ENCODE measurements around the gene EXD2. TPM values are rescaled to one million over a fixed set of nuclear protein-coding genes. Genes with fewer than 3 reads are reported as not detected.

EXD2 gene
- polyA plus RNA-seq, 1 donor, result 35.6 TPM

GRCh38 chr14:69247676-69248440 lies 56.6 kb downstream of the EXD2 start:
- DNase-seq, result no peak

DNA sequence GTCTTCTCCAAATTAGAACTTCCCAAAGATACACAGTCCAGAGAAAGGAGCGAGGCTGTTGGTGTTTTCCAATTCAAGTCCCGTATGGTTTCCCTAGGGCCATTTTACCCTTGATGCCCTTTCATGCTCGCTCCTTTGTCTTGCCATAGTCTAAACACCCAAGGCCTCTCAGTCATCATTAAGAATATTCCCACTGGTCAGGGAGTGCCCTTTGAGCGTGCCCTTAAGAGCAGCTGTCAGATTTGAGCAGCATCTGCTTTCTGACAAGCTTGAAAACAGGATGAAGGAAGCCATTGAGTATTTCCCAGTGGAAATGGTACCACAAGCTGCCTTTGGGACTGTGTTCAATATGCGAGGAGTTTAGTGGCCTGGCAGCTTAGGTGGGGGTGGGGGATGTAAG lies 58.3 kb downstream of the EXD2 start:
- DNase-seq, result no peak

DNA sequence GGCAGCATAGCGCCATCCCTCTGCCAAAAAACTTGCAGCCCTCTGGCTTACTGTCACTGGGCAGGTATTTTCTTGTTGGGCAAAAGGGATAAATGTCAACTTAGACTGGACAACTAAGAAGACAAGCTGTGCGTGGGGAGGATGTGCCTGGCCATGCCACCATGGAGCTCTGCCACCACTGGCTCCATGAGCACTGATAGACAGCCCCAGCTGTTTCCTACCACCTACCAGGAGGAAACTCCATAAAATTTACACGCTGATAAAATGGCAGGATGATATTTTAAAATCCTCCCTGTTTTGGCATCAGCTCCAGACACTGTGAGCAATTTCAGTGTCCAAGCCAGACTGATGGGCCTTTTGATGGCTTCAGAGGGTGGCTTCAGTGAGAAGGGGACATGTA lies 61.6 kb downstream of the EXD2 start:
- DNase-seq, result no peak

DNA sequence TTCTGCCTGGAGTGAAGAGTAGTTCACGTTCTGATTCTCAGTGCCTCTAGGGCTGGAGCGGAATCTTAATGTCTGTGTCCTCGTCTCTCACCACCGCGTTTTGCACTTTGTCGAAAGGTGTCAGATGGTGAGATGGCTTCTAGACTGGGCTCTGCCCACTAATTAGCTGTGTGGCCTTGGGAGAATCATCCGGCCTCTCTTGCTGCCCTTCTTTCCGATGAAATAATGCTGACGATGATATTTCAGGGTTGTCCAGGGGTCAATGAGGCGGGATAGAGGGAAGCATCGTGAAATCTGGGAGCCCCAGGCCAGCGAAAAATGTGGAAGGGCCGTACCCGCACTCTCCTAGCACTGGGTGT lies 67.8 kb downstream of the EXD2 start:
- no peak for DNase-seq

DNA sequence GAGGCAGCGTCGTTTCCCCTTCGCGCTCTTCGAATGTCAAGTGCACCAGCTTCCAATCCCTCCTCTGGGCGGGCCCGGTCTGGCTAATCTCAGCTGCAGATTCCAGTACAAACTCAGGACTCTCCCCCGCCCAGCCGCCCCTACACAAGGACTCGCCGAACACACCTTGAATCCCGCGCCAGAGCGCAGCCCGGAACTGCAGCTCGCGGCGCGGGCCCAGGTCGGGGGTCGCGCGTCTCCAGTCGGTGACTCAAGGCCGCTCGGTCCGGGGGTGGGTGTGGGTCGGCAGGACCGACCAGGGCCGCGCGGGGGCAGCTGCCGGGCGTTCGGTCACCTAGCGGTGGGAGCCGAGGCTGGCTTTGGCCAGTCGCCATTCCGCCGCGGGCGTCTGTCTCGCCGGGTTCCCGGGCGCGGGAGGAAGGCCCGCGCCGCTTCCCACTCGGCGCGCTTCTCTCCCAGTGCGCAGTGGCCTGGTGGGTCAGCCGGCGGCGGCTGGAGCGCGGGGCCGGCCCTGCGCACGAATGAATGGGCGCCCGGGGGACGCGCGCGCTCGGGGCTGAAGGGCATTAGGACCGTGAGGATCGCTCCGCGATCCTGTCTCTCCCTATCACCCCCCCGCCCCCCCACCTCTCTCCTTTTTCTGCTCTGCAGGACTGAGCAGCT lies 68.4 kb downstream of the EXD2 start, which contains the start of gene GALNT16:
Gene GALNT16, plus strand, starts transcription at position 632 of the 663 bp plus-strand sequence. CDS start 133 bp downstream, outside the sequence.
- DNase-seq, result peak; percentile 33

DNA sequence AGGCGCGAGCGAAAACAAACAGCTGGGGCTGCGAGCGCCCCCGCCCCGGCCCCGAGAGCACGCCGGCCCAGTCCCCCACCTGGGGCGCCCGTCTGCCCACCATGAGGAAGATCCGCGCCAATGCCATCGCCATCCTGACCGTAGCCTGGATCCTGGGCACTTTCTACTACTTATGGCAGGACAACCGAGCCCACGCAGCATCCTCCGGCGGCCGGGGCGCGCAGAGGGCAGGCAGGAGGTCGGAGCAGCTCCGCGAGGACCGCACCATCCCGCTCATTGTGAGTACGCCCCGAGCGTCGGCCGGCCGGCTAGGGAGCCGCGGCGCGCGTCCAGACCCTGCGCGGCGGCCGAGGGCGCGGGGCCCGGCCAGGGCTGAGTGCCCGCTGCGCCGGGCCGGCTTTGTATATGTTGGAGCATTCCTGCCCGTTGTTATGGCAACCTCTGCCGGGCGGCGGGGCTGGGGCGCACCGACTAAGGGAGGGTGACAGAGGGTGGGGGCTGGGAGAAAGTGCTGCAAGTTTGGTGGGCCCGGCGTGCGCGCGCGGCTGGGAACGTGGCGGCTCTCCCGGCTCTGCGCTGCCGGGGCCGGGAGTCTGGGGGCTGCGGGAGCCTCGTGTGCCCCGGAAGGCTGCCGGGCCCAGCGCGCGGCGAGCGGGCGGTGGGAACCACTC lies 69.0 kb downstream of the EXD2 start:
- peak; percentile 19 for DNase-seq

DNA sequence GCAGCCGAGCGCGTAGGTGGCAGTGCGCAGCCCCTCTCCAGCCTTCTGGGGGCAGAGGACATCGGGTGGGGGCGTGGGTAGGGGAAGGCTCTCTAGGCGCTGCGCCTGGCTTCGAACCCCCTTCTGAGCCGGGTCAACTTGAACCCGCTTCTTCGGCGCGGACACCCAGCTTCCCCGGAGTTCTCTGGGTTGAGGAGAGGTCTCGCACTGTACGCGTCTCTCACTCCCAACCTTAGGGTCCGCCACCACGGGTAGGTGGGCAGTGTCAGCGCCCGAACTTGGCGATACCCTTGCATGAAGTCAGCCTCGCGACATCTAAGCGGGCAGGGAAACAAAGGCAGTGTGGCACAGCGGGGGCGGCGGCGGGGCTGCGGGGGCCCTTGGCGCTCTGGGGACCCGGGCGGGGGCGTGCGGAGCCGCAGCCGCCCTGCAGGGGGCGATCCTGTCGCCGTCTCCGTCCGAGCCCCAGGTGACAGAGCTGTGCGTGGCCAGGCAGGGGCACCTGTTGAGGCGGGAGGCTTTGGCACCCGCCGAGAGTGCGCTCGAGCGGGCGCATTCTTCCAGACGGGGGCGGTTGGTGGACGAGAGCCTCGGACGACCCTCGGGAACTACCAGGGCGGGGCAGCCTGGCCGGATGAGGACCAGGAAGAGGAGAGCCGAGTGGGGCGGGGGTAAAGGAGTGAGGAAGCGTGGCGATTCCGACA lies 69.7 kb downstream of the EXD2 start:
- peak; percentile 19 for DNase-seq

GRCh38 chr14:69261761-69262331 lies 70.5 kb downstream of the EXD2 start:
- no peak for DNase-seq

DNA sequence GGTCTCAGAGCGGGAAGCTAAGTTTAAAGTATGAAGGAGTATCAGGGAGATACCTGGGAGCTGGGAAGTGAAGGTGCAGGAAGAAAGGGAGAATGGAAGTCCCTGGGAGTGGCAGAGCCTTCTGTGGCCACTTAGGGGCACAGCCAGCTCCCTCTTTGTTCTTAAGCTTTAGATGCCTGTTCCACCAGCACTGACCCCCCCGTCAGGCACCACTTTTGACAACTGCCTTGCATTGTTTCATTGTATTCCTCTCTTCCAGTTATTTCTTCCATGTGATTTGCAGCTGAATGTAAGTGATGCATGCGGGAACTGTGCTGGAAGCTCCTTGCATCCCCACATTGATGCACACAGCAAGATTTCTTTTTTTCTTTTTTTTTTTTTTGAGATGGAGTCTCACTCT lies 71.2 kb downstream of the EXD2 start:
- no peak for DNase-seq

DNA sequence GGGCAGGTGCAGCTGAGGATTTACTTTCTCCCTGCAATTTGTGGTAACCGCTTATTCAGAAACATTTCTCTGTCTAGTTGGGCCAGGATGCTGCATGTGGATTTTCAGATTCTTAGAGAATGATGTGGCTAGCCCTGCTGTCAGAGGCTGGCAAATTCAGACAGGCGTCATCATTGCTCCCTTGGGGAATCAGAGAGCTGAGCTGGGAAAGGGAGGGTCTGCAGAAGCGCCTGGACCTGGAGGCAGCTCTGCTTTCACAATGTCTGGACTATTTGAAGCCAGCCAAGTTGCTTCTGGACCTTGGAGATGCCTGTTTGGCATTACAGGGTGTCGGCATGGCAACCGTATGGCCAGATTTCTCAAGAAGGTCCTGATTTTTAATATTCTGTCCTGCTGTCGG lies 72.1 kb downstream of the EXD2 start:
- DNase-seq, result no peak

DNA sequence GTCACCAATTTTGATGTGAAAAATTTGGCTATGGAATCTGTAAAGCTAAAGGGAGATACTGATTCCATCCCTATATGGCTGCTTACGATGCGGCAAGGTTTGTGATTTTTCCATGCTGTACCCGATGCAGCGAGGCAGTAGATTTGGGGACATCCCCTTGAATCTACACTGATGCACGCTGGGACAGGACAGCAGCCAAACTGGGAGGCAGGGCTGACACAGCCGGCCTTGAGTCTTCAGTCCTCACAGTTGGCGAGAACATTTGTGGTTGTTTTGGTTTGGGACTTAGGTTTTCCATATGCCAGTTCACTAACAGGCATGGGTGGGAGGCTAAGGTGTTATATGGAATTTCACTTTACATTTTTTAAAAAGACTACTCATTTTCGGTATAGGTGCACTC lies 72.5 kb downstream of the EXD2 start:
- DNase-seq, result no peak

DNA sequence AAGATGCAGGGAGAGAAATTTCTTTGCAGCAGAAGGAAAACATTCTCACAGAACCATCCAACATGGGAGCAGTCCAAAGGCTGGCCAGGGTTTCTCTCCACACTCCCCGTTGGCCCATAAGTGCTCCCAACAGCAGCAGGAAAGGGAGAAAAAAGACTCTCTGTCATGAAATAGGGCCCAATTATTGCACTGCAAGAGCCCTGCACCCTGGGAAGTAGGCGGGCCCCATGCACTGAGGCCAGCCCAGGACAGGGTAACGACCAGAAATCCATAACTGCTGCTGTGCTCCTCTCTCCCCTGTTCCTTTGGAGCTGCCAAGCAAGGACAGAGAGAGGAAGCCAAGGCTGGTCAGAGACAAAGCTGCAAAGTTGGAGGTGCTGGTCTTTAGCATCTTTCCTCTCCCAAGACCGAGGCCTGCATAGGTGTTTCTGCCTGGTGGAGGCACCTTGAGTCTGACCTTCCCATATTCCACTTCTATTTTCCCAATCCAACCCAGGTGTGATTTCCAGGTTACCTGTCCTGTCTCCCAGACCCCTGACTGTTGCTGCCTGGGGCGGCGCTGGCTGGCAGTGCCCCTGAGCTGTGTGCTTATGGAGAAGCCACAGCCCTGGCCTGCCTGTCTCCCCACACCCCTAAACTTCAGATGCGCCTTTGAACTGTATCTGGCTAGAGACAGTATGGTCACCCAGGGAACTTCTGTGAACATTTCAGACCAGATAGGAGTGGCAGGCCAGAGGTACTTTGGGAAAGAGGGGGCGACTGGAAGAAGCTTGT lies 75.5 kb downstream of the EXD2 start:
- no peak for DNase-seq

DNA sequence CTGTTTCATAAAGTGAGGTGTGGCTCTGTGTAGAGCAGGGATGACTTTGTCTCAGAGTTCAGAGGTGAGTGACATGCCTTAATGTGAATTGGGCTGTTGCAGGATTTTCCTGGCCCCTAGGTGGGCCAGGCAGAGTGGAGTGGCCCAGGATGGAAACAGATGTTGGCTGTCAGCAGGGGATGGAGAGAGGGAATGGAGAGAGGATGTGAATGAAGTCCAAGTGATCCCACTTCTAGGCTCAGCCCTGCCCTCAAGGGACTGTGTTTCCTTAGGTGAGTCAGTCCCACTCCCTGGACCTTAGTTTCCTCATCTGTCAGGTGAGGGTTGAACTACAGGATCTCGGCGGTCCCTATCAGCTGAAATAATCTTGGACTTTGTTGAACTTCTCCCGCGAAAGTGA lies 76.2 kb downstream of the EXD2 start:
- no peak for DNase-seq

- DNase-seq, result no peak
Observed at GRCh38 chr14:69268223-69268622, 76.9 kb downstream of the EXD2 start.

- no peak for DNase-seq
Observed at GRCh38 chr14:69268763-69269162, 77.5 kb downstream of the EXD2 start.

- no peak for DNase-seq
Observed at GRCh38 chr14:69269381-69269780, 78.1 kb downstream of the EXD2 start.

DNA sequence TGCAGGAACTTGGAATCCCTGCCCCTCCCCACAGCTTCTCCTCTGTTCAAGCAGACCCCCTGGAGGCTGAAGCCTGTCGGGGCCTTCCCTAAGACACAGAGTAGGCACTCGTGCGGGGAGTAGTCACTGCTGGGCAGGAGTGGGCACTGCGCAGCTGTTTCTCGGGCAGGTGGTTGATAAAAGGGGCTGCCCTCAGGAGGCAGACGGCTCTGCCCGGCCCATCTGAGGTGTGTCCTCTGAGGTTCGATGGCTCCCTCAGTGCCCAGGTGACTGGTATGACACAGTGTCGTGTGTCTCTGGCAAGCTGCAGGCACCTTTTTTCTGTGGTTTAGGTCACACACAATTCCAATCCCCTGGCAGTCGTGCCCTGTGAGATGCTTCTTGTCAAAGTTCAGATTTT lies 78.8 kb downstream of the EXD2 start:
- no peak for DNase-seq

DNA sequence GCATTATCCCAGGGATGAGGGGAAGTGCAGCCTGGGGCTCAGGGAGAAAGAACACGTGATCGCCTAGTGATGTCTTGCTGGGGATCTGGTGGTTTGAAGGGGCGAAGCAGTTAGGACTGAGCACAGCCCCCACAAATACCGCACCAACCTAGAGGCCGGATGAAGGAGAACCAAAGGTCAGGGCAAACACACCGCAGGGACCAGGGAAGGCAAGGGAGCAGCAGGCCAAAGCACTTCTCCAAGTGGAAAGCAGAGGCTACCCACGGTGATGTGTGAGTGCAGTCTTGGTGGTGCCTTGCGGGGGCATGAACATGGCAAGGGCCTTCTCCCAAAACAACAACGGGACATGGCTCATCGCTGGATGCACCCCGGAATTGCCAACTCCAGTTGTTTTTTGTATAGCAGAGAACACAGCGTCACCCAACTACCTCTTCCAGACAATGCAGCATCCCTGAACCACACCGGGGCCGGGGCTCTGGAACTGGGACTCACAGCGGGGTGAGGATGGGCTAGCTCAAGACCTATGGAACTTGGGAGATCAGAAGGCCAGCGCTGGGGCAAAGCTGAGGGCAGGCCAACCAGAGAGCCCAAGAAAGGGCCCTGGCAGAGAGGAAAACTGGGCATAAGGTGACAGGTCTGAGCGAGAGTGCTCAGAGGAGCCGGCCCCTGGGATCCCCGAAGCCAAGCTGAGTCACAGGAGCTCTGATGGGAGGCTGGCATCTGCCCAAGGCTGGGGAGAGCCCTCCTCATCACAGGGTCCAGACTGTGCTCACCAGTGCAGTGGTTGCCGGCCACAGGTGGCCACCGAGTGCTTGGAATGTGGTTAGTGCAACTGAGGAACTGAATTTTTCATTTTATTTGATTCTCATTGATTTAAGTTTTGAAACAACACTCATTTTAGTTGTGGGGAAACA lies 79.8 kb downstream of the EXD2 start:
- no peak for DNase-seq

- DNase-seq, result no peak
Observed at GRCh38 chr14:69274321-69274720, 83.0 kb downstream of the EXD2 start.

DNA sequence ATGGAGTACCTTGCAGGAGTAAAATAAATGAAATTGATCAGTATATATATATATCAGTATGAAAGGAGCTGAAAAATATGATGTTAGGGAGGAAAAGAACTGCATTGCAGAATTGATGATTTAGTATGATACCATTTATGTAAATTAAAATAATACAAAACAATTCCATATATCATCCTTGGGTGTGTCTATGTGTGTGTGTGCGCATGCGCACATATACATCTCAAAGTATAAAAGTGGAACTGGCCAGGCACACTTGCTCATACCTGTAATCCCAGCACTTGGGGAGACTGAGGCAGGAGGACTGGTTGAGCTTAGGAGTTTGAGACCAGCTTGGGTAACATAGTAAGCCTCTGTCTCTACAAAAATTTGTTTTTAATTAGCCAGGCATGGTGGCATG lies 84.0 kb downstream of the EXD2 start:
- no peak for DNase-seq

Measured in left kidney (tissue), 2 donors.